Panc1 (cell line): ENCODE data around the gene JADE2. TPM values are rescaled to one million over a fixed set of nuclear protein-coding genes. Genes with fewer than 3 reads are reported as not detected.

ENCODE experiments used
- ATAC-seq: fragments of 200-7000 bp; cut with Tn5 transposase; 2 replicates; pipeline ENCODE4 v1.9.1; 2020; ENCODE audit warnings: mild to moderate bottlenecking, moderate library complexity
- BruUV-seq: library from RNA; stranded (reverse); fragments of 400-500 nt; replicated peaks from 2 replicates; lab custom pipeline; 2021; lab: Mats Ljungman, UMichigan
- CTCF ChIA-PET: fragments of 300-600 bp; sonication (Branson Sonifier 250); formaldehyde crosslinking; loops from one replicate; lab custom pipeline; 2022; ENCODE audit warnings: antibody characterized with exemption; lab: Charles Lee
- POLR2A ChIA-PET: fragments of 300-600 bp; sonication (Branson Sonifier 250); formaldehyde crosslinking; loops from one replicate; lab custom pipeline; 2022; ENCODE audit warnings: antibody characterized with exemption; lab: Charles Lee
- DNase-seq: peaks from one replicate; pipeline ENCODE4 v3.0.0-alpha.2; 2010; ENCODE audit warnings: low read depth, low spot score
- H3K27ac ChIP-seq: 2 replicates; pipeline ENCODE4 v1.5.1; 2011; ENCODE audit warnings: mild to moderate bottlenecking, low read length, inconsistent platforms
- H3K27me3 ChIP-seq: fragments of 200-500 bp; sonication (Bioruptor generic); 2 replicates; pipeline ENCODE4 v1.6.0; 2014; ENCODE audit warnings: low read length, inconsistent platforms; ENCODE audit not compliant: control insufficient read depth, insufficient read depth
- H3K36me3 ChIP-seq: fragments of 200-500 bp; sonication (Bioruptor generic); 2 replicates; pipeline ENCODE4 v1.5.1; 2014; ENCODE audit warnings: inconsistent platforms, mild to moderate bottlenecking, low read length, moderate library complexity; ENCODE audit not compliant: control insufficient read depth, insufficient read depth
- H3K4me1 ChIP-seq: 2 replicates; pipeline ENCODE4 v1.5.1; 2011; ENCODE audit warnings: inconsistent platforms, mild to moderate bottlenecking, low read length, moderate library complexity; ENCODE audit not compliant: control insufficient read depth, insufficient read depth
- H3K4me3 ChIP-seq, 2 experiments: 2 replicates each; pipeline ENCODE4 v1.5.1; 2011 to 2012; ENCODE audit warnings: low read depth in 2 of 2, low read length in 2 of 2, mild to moderate bottlenecking in 2 of 2, inconsistent platforms in 1 of 2, moderate library complexity in 1 of 2
- H3K9me3 ChIP-seq: fragments of 200-500 bp; sonication (Bioruptor generic); 2 replicates; pipeline ENCODE4 v1.5.1; 2014; ENCODE audit warnings: low read depth, mild to moderate bottlenecking, inconsistent platforms, low read length, moderate library complexity; ENCODE audit not compliant: control insufficient read depth, insufficient read depth
- CTCF ChIP-seq: fragments of 450-650 bp; IDR thresholded peaks from 2 replicates; pipeline ENCODE4 v1.5.1; 2017; ENCODE audit warnings: mild to moderate bottlenecking
- POLR2AphosphoS5 ChIP-seq: IDR thresholded peaks from 2 replicates; pipeline ENCODE4 v1.6.1; 2012; ENCODE audit warnings: mild to moderate bottlenecking, low read depth, low read length, moderate library complexity
- REST ChIP-seq, 2 experiments: IDR thresholded peaks; 2 replicates each; pipeline ENCODE4 v1.6.1; 2011 to 2012; ENCODE audit warnings: low read depth in 2 of 2, control low read depth in 1 of 2, low read length in 1 of 2, mild to moderate bottlenecking in 1 of 2, moderate library complexity in 1 of 2; ENCODE audit not compliant: insufficient read depth in 1 of 2
- SIN3A ChIP-seq: IDR thresholded peaks from 2 replicates; pipeline ENCODE4 v1.6.1; 2012; ENCODE audit warnings: low read depth, mild to moderate bottlenecking, low read length, moderate library complexity, borderline replicate concordance; ENCODE audit not compliant: insufficient read depth
- TCF7L2 ChIP-seq: IDR thresholded peaks from 2 replicates; pipeline ENCODE4 v1.6.1; 2011; ENCODE audit warnings: mild to moderate bottlenecking, low read depth, low read length, inconsistent platforms
- in situ Hi-C: cut with HindIII; loops from 2 replicates; pipeline ENCODE4 v1.10.0; 2016; ENCODE audit warnings: low sequenced_read_pairs, low pct_unique_long_range_greater_than_20kb
- intact Hi-C: fragments of 100-400 bp; cut with micrococcal nuclease; formaldehyde crosslinking; loops from one replicate; pipeline ENCODE4 v1.10.0; 2022; ENCODE audit not compliant: unreplicated experiment
- total RNA-seq: library from RNA; stranded (reverse); gene quantifications from one replicate; pipeline ENCODE4 v1.2.1, GENCODE V29; 2021; ENCODE audit not compliant: unreplicated experiment

Gene JADE2
- total RNA-seq, 1 experiment from 2014 or later = 80.0 TPM

- BruUV-seq = no TSS peak
These were observed 14.3 kb upstream of the JADE2 start for GRCh38 chr5:134510970-134511795.

GRCh38 chr5:134511796-134512660 is 13.4 kb upstream of the JADE2 start:
- DNase-seq = no peak
- intact Hi-C loops (no loop called here), in situ Hi-C loops (no loop called here)
- Histone ChIP-seq H3K27ac (peak overlapping the region; percentile 97), H3K4me1 (peaks cover 55% of the 10 kb centered on the region), H3K4me3 (no peak overlapping the region), H3K36me3 (no peaks in the 10 kb centered on the region), H3K9me3 (no peaks in the 10 kb centered on the region), H3K27me3 (no peaks in the 10 kb centered on the region)
- TF ChIP-seq CTCF (no peak), REST (IDR thresholded peaks at IDR 0.05; ENCODE audit: insufficient read depth in 1 of 2, low read depth in 2 of 2, low read length in 1 of 2) (no peak; a peak in 1 of 4 replicates), TCF7L2 (no peak), POLR2AphosphoS5 (peak; percentile 29; the same call in 1 of the 2 replicates)
- ChIA-PET CTCF (interaction anchor here (0.6 to 1.1 kb wide), 3 partner anchors 12 to 101 kb away, joined by 3 to 7 read pairs (median 6); partner anchors contain the start of gene CDKN2AIPNL), POLR2A (interaction anchor here (0.6 to 1.6 kb wide), 5 partner anchors 11 to 136 kb away, joined by 3 to 10 read pairs (median 5); partner anchors contain the start of gene JADE2)
- peak; percentile 51 for ATAC-seq
- BruUV-seq = no TSS peak

More at GRCh38 chr5:134510970-134511795, 14.3 kb upstream of the JADE2 start:
- Histone ChIP-seq H3K4me1 (peaks cover 63% of the 10 kb centered on the region), H3K36me3 (no peaks in the 10 kb centered on the region), H3K27ac (peak overlapping the region; percentile 97), H3K4me3 (peak overlapping the region in 1 of 2 experiments; percentile 3; a peak in 2 of 4 replicates), H3K27me3 (no peaks in the 10 kb centered on the region), H3K9me3 (no peaks in the 10 kb centered on the region)
- CTCF ChIA-PET = interaction anchor here (0.5 to 1.1 kb wide), 5 partner anchors 13 to 100 kb away, joined by 3 to 7 read pairs (median 5); partner anchors contain the start of gene CDKN2AIPNL
- ATAC-seq (peak; percentile 42), DNase-seq (no peak)
- POLR2A ChIA-PET = interaction anchor here (0.5 to 1.6 kb wide), 5 partner anchors 12 to 135 kb away, joined by 3 to 10 read pairs (median 5); partner anchors contain the start of gene JADE2
- peak; percentile 51; the same call in 1 of the 2 replicates for TF ChIP-seq POLR2AphosphoS5
- TF ChIP-seq SIN3A = no peak
- peak; percentile 12; the same call in 1 of the 2 replicates for TF ChIP-seq TCF7L2
- in situ Hi-C loops = no loop called here
- intact Hi-C loops = no loop called here
